Endothelial cell (in vitro differentiated cells): ENCODE data around the gene MCUR1. TPM values are rescaled to one million over a fixed set of nuclear protein-coding genes. Genes with fewer than 3 reads are reported as not detected.

Source experiments
- DNase-seq: peaks from one replicate; pipeline ENCODE4 v3.0.0; 2021; ENCODE audit warnings: low spot score
- H3K27ac Mint-ChIP-seq: one replicate; pipeline ENCODE4 v1.8.0; 2021; ENCODE audit warnings: mixed read lengths, inconsistent platforms; ENCODE audit not compliant: unreplicated experiment
- H3K27me3 Mint-ChIP-seq: one replicate; pipeline ENCODE4 v1.8.0; 2021; ENCODE audit warnings: mild to moderate bottlenecking, moderate library complexity, mixed read lengths, inconsistent platforms; ENCODE audit not compliant: unreplicated experiment
- H3K36me3 Mint-ChIP-seq: one replicate; pipeline ENCODE4 v1.8.0; 2021; ENCODE audit warnings: mild to moderate bottlenecking, low read depth, mixed read lengths, inconsistent platforms; ENCODE audit not compliant: unreplicated experiment
- H3K4me1 Mint-ChIP-seq: one replicate; pipeline ENCODE4 v1.8.0; 2021; ENCODE audit warnings: mild to moderate bottlenecking, mixed read lengths, inconsistent platforms; ENCODE audit not compliant: unreplicated experiment
- H3K4me3 Mint-ChIP-seq: one replicate; pipeline ENCODE4 v1.8.0; 2021; ENCODE audit warnings: mild to moderate bottlenecking, mixed read lengths, inconsistent platforms; ENCODE audit not compliant: unreplicated experiment
- H3K9me3 Mint-ChIP-seq: one replicate; pipeline ENCODE4 v1.8.0; 2021; ENCODE audit warnings: mixed read lengths, inconsistent platforms; ENCODE audit not compliant: unreplicated experiment
- total RNA-seq: library from RNA; stranded (reverse); fragmentation: NEBNext Ultra II Directional; extraction: Animal tissue kit (Norgen Biotek cat#: 25700); gene quantifications from one replicate; pipeline ENCODE4 v1.2.1, GENCODE V29; 2021; ENCODE audit not compliant: unreplicated experiment
- TF ChIP-seq, protein P1 (sequence below): fragments of 200-600 bp; sonication (generic); IDR thresholded peaks from one replicate; pipeline ENCODE4 v1.5.0; 2021; ENCODE audit warnings: antibody characterized with exemption; ENCODE audit not compliant: unreplicated experiment

The MCUR1 gene
- total RNA-seq, 1 donor from 2014 or later, result 39.7 TPM

DNA sequence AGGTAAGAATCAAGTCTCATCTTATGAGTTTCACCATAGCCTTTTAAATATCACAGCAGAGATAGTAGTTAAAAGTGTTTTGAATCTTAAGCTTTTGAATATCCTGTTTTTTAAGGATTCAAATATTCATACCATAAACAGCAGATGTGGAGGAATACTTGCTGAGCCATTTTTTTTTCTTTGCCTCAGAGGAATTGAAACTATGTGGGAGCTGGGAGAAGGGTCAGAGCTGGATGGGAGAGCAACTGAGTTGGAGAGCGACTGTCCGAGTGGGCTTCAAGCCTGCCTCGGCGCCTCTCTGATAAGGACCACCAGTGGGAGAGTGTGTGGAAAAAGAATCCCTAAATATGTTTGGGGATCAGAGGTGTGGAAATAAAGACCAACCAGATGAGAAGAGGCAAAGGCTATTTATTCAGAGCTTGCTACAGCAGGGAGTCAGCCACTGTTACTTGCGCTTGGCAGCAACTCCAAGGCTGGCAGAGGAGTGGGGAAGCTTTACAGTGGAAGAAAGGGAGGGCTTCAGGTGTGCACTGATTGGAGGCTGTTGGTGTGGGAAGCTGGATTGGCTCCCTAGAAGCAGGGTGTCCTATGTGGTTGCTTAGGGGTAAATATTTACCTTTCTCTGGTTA, 34.3 kb upstream of the MCUR1 start:
- peaks cover 4% of the 10 kb centered on the region for H3K4me1 Mint-ChIP-seq
- H3K27ac Mint-ChIP-seq, result no peak overlapping the region
- H3K36me3 Mint-ChIP-seq, result peaks cover 8% of the 10 kb centered on the region
- H3K4me3 Mint-ChIP-seq, result no peak overlapping the region
- TF ChIP-seq, protein P1, sequence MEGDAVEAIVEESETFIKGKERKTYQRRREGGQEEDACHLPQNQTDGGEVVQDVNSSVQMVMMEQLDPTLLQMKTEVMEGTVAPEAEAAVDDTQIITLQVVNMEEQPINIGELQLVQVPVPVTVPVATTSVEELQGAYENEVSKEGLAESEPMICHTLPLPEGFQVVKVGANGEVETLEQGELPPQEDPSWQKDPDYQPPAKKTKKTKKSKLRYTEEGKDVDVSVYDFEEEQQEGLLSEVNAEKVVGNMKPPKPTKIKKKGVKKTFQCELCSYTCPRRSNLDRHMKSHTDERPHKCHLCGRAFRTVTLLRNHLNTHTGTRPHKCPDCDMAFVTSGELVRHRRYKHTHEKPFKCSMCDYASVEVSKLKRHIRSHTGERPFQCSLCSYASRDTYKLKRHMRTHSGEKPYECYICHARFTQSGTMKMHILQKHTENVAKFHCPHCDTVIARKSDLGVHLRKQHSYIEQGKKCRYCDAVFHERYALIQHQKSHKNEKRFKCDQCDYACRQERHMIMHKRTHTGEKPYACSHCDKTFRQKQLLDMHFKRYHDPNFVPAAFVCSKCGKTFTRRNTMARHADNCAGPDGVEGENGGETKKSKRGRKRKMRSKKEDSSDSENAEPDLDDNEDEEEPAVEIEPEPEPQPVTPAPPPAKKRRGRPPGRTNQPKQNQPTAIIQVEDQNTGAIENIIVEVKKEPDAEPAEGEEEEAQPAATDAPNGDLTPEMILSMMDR, result no peak
- no peaks in the 10 kb centered on the region for H3K9me3 Mint-ChIP-seq
- no peak for DNase-seq
- no peaks in the 10 kb centered on the region for H3K27me3 Mint-ChIP-seq

DNA sequence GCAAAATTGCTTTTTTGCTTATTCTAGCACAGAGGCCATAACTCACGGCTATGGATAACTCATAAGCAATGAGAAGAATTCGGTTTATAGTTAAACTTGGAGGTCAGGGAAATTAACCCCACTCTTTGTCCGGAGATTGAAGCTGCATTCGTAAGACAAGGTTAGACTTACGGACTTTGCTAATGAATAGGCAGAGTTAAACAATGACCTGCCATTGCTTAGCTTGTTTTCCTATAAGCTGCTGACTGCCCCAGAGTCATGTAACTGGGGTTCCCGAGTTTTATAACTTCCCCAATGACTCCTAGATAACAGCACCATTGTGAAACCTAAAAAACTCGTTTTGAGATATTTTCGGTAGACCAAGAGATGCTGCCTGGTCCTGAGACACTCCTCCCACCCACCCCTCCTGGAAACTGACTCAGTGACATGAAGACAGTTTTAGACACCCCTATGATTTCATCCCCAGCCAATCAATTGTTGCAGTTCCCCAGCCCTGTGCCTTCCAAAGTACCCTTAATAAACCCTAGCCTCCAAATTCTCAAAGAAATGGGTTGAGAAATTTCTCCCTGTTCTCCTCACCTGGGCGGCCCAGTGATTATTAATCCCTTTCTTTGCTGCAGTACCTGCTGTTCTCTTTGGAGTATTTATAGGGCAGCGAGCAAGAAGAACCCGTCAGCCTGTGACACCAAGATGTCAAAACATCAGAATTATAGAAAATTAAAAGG, 33.1 kb upstream of the MCUR1 start:
- Mint-ChIP-seq H3K27ac (no peak overlapping the region), H3K4me1 (peaks cover 4% of the 10 kb centered on the region), H3K4me3 (no peak overlapping the region), H3K36me3 (peaks cover 8% of the 10 kb centered on the region), H3K27me3 (no peaks in the 10 kb centered on the region), H3K9me3 (no peaks in the 10 kb centered on the region)
- DNase-seq, result no peak
- TF ChIP-seq, protein P1, result no peak

DNA sequence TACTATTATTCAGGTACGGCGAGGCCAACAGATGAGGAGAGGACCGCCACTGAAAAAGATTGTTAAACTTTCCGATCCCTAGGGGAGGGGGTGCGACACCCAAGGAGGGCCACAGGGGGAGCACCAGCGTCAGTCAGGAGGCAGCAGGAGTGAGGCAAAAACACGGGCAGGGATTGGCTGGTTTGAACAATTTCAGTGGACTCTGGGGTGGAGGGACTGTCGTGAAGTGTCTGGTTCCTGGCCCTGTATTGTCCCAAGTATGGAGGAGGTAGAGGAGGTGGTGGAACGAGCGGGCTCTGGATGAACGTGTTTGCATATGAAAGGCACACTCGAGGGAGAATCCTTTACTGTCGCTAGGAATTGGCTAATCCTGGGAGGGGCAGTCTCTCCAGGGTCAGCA, 32.5 kb upstream of the MCUR1 start:
- Mint-ChIP-seq H3K27ac (no peak overlapping the region), H3K4me1 (peaks cover 4% of the 10 kb centered on the region), H3K4me3 (no peak overlapping the region), H3K27me3 (no peaks in the 10 kb centered on the region), H3K36me3 (peaks cover 8% of the 10 kb centered on the region), H3K9me3 (no peaks in the 10 kb centered on the region)
- DNase-seq, result no peak
- TF ChIP-seq, protein P1, result peak; percentile 40

DNA sequence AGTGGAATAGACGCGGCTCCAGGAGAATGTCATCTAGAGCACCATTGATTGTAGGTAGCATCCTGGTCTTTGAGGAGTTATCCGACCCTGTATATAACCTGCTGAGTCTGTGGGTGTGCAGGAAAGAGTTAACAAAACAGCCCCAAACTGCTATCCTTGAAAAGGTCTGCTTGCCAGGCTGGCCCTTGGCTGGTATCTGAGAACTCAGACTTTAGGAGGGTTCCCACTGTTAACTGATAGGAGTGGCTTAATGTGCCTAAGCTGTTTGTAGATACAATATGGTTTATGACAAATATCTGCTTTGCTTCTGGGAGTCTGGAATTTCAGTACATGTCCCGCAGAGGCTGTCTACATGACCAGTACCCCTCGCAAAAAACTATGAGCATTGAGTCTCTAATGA, 27.6 kb upstream of the MCUR1 start:
- no peak overlapping the region for H3K4me3 Mint-ChIP-seq
- no peaks in the 10 kb centered on the region for H3K27me3 Mint-ChIP-seq
- no peaks in the 10 kb centered on the region for H3K9me3 Mint-ChIP-seq
- H3K4me1 Mint-ChIP-seq, result peaks cover 3% of the 10 kb centered on the region
- no peaks in the 10 kb centered on the region for H3K36me3 Mint-ChIP-seq
- H3K27ac Mint-ChIP-seq, result no peak overlapping the region
- DNase-seq, result no peak
- TF ChIP-seq, protein P1, result no peak

DNA sequence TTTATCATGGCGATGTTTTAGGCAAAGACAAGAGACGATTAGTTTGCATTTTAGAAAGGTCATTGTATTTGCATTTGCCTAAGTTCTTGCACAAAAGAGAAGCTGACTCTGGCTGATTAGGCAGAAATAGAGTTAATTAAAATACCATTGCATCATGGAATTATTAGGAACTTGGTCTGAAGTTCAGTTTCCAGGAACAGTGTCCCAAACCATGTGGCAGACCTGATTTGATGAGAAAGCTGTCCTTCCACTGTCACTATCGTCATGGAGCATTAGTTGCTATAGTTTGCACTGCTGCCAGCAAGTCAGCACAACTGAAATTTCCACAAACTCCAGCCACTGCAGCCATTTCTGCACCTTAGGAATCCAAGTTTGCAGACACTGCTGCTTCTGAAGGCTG, 24.3 kb upstream of the MCUR1 start:
- TF ChIP-seq, protein P1, result no peak
- Mint-ChIP-seq H3K9me3 (no peaks in the 10 kb centered on the region), H3K4me3 (no peak overlapping the region), H3K4me1 (peaks cover 14% of the 10 kb centered on the region), H3K27ac (no peak overlapping the region), H3K36me3 (no peaks in the 10 kb centered on the region), H3K27me3 (no peaks in the 10 kb centered on the region)
- no peak for DNase-seq
